ENCODE measurements around the gene OBI1. TPM values are rescaled to one million over a fixed set of nuclear protein-coding genes. Genes with fewer than 3 reads are reported as not detected.

OBI1 gene
- total and polyA plus RNA-seq, 3 donors from 2014 or later = 14.8 to 27.9 (median 26.8) TPM

DNA sequence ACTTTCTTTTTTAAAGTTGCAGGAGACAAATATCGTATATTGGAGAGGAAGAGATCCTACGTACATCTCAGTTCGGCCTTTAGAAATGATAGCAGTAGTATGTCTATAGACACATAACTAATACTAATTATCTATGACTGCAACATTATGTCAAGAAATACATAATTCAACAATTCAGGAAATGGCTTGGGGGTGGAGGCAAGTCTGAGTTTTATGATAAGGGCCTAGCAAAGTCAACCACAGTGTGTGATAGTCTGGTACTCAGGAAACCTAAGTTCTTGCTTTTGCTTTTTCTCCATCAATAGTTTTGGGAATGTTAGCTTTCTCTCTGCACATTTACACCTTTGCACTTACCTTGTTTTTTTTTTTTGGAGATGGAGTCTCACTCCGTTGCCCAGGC is 27.5 kb upstream of the OBI1 start:
- Histone ChIP-seq H3K27ac (no peak overlapping the region), H3K27me3 (no peaks in the 10 kb centered on the region), H3K4me1 (no peaks in the 10 kb centered on the region), H3K9me3 (no peaks in the 10 kb centered on the region), H3K4me3 (no peak overlapping the region), H3K36me3 (ENCODE audit: low read depth, missing control alignments) (no peaks in the 10 kb centered on the region)
- intact Hi-C loops (cut with DNase I; ENCODE audit: low total_unique reads) = no loop called here
- no peak for TF ChIP-seq POLR2A (IDR thresholded peaks at IDR 0.05)
- TF ChIP-seq, protein P1, sequence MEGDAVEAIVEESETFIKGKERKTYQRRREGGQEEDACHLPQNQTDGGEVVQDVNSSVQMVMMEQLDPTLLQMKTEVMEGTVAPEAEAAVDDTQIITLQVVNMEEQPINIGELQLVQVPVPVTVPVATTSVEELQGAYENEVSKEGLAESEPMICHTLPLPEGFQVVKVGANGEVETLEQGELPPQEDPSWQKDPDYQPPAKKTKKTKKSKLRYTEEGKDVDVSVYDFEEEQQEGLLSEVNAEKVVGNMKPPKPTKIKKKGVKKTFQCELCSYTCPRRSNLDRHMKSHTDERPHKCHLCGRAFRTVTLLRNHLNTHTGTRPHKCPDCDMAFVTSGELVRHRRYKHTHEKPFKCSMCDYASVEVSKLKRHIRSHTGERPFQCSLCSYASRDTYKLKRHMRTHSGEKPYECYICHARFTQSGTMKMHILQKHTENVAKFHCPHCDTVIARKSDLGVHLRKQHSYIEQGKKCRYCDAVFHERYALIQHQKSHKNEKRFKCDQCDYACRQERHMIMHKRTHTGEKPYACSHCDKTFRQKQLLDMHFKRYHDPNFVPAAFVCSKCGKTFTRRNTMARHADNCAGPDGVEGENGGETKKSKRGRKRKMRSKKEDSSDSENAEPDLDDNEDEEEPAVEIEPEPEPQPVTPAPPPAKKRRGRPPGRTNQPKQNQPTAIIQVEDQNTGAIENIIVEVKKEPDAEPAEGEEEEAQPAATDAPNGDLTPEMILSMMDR (IDR thresholded peaks at IDR 0.05) = no peak
- no peak for DNase-seq
- 87 to 90% methylated on average over 4 of the region's 4 CpGs for WGBS, 2 donors

DNA sequence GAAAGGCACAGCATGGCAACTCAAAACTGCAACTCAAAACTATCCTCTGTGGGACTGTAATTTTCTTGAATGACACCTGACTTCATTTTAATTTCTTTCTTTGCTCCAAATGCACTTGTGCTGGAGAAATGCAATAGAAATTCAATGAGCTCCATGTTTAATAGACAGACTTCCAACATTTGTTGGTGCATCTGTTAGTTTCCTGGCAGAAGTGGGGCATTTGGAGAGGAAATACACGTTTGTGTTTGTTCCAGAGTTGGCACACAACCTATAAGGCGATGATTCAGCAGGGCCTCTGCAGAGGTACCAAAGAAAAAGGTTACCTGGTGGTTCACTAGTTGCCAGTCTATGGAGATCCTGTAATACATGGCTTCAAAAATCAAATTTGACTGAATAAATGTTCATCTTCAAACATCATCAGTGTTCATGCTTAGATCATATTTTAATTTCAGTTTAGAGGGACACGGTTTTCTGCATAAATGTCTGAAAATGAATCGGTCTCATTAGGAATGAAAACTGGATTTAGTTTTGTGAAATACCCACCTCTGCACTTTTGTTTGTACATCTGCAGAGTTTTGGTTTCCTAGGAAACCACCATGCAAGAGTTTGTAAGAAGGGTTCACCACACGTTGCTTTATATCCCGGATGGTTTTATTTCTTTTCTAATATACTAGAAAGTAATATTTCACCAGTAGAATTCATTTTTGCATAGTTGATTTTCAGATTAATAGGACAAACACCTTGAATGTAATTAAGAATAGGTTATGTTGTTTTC is 21.8 kb upstream of the OBI1 start:
- Histone ChIP-seq H3K36me3 (ENCODE audit: low read depth, missing control alignments) (no peaks in the 10 kb centered on the region), H3K4me1 (no peaks in the 10 kb centered on the region), H3K27ac (no peak overlapping the region), H3K4me3 (no peak overlapping the region), H3K9me3 (no peaks in the 10 kb centered on the region), H3K27me3 (no peaks in the 10 kb centered on the region)
- intact Hi-C loops (cut with DNase I; ENCODE audit: low total_unique reads) = no loop called here
- 57 to 59% methylated on average over 6 of the region's 6 CpGs for WGBS, 2 donors
- DNase-seq = no peak
- TF ChIP-seq, protein P1 (IDR thresholded peaks at IDR 0.05) = no peak
- no peak for TF ChIP-seq POLR2A (IDR thresholded peaks at IDR 0.05)

DNA sequence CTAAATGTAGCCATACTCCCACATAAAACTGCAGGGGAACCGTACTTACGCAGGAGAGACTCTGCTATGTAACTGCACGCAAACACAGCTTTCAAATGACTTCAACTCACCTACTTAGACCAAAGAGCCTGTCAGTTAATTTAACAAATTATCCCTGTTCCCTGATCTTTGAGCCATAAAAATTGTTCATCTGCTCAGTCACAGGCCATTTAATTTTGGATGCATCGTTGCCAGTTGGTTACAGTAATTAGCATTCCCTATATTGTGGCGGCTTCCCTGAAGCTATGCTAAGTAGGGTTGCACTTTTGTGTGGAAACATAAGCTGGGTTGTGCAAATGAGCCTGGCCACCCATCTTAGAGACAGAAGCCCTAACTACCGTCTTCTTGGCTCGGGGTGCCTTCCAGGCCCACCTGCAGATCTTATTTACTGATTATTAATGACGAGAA is 21.2 kb upstream of the OBI1 start:
- no peaks in the 10 kb centered on the region for H3K9me3 ChIP-seq
- H3K27ac ChIP-seq = no peak overlapping the region
- no peaks in the 10 kb centered on the region for H3K4me1 ChIP-seq
- 71% methylated on average over 8 of the region's 8 CpGs for WGBS, 2 donors
- H3K36me3 ChIP-seq (ENCODE audit: low read depth, missing control alignments) = no peaks in the 10 kb centered on the region
- TF ChIP-seq POLR2A (IDR thresholded peaks at IDR 0.05) = no peak
- TF ChIP-seq, protein P1 (IDR thresholded peaks at IDR 0.05) = no peak
- no peaks in the 10 kb centered on the region for H3K27me3 ChIP-seq
- H3K4me3 ChIP-seq = no peak overlapping the region
- DNase-seq = no peak
- intact Hi-C loops (cut with DNase I; ENCODE audit: low total_unique reads) = no loop called here

DNA sequence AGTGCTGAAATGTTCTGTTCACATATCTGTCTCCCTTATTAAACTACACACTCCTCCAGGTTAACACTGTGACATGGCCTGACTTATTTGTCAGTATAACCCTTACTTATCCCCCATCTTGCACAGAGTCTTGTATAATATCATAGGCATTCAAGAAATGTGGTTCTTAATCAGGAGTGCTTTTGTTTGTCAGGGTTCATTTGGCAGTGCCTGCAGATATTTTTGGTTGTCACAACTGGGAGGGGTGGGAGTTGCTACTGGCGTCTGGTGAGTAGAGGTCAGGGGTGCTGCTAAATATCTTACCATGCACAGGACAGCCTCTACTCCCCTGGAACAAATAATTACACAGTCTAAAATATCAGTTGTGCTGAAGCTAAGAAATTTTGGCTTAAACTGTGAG is 20.4 kb upstream of the OBI1 start:
- 21 to 60% methylated on average over 1 of the region's 1 CpG for WGBS, 2 donors
- H3K36me3 ChIP-seq (ENCODE audit: low read depth, missing control alignments) = no peaks in the 10 kb centered on the region
- no peaks in the 10 kb centered on the region for H3K9me3 ChIP-seq
- TF ChIP-seq POLR2A (IDR thresholded peaks at IDR 0.05) = no peak
- TF ChIP-seq, protein P1 (IDR thresholded peaks at IDR 0.05) = no peak
- no peak overlapping the region for H3K4me3 ChIP-seq
- no peaks in the 10 kb centered on the region for H3K27me3 ChIP-seq
- no peak for DNase-seq
- no peak overlapping the region for H3K27ac ChIP-seq
- intact Hi-C loops (cut with DNase I; ENCODE audit: low total_unique reads) = no loop called here
- H3K4me1 ChIP-seq = no peaks in the 10 kb centered on the region

DNA sequence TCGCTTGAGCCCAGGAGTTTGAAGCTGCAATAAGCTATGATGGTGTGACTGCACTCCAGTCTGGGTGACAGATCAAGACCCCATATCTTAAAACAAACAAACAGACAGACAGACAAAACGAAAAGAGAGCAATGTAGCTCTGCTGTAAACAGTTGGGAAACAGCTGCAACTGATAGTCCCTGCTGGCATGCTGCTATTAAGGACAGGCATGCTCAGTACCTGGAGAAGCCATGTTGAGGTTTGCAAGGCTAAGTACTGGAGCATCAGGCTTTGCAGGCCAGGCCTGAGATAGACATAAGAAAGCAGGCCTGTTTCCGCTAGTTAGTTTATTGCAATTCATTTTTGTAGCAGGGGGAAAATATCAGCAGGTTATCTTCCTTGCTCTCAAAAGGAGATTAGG is 16.2 kb upstream of the OBI1 start:
- intact Hi-C loops (cut with DNase I; ENCODE audit: low total_unique reads) = no loop called here
- Histone ChIP-seq H3K27me3 (no peaks in the 10 kb centered on the region), H3K36me3 (ENCODE audit: low read depth, missing control alignments) (no peaks in the 10 kb centered on the region), H3K4me1 (no peaks in the 10 kb centered on the region), H3K27ac (no peak overlapping the region), H3K9me3 (no peaks in the 10 kb centered on the region), H3K4me3 (no peak overlapping the region)
- no peak for DNase-seq
- 61 to 69% methylated on average over 3 of the region's 3 CpGs for WGBS, 2 donors
- TF ChIP-seq POLR2A (IDR thresholded peaks at IDR 0.05) = no peak
- TF ChIP-seq, protein P1 (IDR thresholded peaks at IDR 0.05) = no peak
